HTR-8/SVneo (cell line): ENCODE data around the gene MACROD1.

Source experiments
- DNase-seq: peaks from one replicate; pipeline ENCODE4 v3.0.0; 2011; ENCODE audit warnings: low spot score, mixed read lengths; ENCODE audit not compliant: insufficient read length
- FAIRE-seq: peaks from 2 replicates; lab custom pipeline; 2011; peaks lifted over from hg19 to GRCh38; lab: Jason Lieb, UNC

MACROD1 gene

DNA sequence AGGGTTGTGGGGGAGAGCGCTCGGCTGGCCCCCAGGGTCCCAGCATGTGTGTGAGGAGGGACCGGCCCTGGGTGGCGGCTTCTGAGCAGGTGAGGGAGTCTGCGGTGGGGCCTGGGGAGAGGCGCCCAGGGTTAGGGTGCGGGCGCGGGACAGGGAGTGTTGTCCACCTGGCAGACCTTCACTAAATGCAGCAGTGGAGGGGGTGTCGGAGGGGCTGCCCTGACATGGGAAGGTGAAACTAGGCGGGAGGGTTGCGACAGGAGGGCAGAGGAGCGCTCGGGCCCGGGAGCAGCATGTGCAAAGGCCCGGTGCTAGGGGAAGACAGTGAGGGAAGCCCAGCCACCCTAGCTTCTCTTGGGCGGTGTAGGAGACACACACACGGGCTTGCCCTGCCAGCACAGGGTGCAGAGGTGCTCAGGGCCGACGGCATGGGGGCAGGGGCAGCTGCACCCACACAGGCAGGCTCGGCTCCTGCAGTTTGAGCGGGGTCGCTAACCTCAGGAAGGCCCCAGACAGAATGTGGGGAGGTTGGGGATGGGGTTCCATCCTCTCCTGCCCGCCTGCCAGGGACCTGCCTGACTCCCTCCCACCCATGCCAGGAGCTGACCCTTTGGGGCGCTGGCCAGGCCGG is 157.5 kb downstream of the MACROD1 start:
- FAIRE-seq, result no peak

DNA sequence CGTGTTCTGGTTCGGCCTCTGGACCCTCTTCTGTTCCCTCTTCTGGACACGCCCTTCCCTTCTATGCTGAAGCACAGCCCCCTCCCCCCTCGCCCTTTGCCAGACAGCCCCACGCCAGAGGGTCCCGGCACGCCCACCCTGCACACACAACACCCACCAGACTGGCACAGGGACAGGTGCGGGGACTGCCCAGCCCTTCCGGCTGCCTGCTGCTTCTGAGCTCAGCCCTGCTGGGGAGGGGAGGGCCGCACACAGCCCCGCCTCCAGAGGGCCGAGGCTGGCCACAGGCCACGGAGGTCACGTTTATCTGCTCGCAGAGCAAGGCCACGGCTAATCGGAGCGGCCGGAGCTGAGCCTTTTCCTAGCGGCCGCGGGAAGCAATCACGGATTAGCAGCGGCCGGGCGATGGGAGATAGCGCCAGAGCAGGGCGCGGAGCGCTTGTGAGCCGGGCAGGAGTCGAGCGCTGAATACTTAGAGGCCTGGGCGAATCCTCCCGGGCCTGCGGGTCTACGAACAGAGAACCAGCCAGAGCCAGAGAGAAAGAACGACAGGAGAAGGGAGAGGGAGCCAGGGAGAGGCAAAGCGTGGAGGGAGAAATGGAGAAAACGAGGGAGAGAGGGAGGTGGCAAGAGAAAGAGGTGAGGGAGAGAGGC is 158.2 kb downstream of the MACROD1 start:
- no peak for FAIRE-seq
- no peak for DNase-seq

More for the DNA sequence above, 157.5 kb downstream of the MACROD1 start:
- no peak for DNase-seq

DNA sequence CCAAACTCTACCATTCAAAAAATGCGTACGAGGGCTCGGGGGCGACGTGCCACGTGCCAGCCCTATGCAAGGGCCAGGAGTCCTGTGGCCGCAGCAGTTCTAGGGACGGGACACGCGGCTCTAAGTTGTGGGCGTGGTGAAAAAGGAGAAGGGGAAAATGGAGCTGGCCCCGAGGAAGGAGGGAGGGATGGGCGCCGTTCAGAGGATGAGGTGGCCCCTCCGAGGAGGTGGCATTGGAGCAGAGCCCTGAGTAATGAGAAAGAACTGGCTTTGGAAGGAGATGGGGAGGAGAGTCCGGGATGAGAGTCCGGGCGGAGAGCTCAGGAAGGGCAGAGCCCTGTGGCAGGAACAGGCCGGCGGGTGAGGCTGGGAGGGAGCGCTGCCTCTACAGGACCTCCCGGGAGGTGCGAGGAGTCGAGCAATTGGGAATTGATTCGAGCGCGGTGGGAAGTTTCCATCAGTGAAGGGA is 158.7 kb downstream of the MACROD1 start:
- DNase-seq, result no peak

DNA sequence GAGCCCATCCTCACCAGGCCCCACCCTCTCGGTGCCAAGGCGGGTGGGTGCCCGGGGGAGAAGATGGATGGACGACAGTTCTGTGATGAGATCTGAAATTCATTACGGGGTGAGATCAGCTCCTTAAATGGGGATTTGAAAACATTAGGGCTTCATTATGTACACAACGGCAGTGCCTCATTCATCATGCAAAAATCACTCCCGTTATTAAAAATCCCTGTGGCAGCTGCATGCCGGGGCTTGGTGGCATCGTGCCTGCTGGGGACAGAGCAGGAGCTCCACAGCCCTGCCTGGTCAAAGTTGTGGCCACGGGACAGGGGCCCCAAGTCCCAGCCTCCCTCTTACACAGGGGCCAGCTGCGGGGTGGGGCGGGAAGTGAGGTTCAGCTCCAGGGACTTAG is 159.5 kb downstream of the MACROD1 start:
- DNase-seq, result no peak

More for the DNA sequence above, 158.7 kb downstream of the MACROD1 start:
- no peak for FAIRE-seq

DNA sequence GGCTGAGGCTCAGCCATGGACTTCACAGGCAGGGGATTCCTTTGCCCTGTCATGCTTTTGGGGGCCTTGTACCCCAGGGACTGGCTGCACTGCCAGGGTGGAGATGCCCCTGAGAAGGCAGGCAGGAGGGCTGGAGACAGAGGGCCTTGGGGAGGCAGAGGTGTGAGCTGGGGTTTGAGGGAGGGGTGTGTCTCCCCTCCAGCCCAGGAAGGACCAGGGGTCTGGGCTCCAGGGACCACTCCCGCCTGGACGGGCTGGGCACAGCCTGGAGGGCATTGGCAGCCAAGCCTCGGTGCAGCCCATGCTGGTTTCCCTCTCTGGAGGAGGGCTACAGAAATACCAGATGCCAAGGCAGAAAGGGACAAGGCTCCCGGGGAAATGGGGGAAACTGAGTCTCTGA is 160.2 kb downstream of the MACROD1 start:
- DNase-seq, result no peak
- no peak for FAIRE-seq

More for the DNA sequence above, 159.5 kb downstream of the MACROD1 start:
- FAIRE-seq, result no peak

DNA sequence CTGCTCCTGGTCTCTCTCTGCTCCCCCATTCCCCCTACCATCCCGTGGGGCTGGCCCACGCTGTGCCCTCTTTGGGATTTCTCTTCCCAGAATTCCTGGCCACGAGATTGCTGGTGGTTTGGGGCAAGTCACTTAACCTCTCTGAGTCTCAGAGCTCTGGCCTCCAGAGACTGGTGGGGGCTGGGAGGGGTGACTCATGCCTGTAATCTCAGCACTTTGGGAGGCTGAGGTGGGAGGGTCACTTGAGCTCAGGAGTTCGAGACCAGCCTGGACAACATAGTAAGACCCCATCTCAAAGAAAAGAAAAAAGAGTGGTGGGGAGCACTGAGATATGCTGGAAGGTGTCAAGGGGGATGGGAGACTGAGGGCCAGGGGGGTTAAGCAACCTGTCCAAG is 161.3 kb downstream of the MACROD1 start:
- DNase-seq (no peak), FAIRE-seq (no peak)

DNA sequence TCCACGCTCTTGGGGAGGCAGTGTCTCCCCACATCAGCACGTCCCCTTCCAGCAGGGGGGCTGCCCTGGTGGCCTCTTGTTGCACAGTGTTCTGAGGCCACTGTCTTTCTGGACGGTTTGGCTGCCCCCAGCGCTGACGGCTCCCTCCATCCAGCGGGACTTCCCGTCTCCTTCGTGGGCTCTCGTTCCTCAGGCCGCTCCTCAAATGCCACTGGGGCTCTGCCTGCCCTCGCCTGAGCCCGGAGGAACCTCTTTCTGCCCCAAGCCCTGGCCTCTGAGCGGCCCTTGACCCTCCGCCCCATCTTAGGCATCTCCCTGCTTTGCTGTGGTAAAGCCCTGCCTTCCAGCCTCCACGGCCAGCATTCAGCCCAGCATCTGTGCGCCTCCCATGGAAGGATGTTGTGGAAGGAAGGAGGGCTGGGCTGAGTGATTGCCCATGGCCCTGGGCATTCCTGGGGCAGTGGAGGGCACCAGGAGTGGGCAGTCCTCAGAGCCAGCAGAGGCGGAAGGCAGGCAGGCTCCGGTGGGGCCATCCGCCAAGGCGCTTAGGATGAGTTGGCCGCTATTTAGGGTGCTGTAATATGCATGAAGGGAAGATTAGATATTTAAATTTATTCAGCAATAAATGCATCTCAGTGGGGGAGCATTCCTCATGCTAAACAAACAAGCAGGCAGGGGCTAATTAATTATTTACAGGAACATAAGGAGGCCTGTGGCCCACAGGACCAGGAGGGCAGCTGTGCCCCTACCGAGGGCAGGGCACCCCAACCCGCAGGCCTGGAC is 161.9 kb downstream of the MACROD1 start:
- DNase-seq (no peak), FAIRE-seq (no peak)

DNA sequence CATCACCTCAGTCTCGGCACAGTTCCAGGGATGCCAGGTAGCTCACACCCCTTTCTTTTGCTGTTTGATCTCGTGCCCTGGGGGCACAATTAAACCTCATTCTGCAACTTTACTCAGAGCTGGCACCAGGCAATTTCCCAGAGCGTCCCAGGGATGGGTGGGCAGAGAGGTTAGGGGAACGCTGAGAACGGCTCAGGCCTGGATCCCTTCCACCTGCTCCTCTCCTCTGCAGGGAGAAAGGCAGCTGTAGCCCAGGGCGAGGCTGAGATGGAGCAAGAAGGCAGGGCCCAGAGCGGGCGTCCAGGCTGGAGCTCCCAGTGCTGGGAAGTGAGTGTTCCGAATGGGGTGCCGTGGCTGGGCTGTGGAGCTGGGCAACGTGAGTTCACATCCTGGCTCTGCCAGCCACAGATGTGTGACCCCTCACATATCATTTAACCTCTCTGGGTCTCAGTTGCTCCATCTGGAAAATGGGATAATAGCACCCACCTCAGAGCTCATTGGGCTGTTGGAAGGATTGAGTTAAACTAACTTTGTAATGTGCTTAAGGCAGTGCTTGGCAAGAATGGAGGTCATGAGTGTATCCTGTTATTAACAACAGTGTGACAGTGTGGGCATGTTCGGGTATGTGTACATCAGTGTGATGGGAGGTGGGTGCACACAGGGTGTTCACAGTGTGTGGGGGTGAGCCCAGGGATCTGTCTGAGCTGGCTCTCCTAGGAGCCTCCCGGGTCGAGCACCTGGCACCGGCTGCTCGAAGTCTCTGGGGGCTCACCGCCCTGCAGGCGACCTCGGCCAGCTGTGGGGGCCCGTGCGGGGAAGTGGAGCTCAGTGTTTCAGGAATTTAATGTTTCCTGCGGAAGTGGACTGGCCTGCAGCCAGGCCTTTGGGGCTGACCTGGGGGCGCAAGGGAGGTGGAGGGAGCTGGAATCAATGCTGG is 164.2 kb downstream of the MACROD1 start:
- no peak for FAIRE-seq
- DNase-seq, result peak; percentile 37

DNA sequence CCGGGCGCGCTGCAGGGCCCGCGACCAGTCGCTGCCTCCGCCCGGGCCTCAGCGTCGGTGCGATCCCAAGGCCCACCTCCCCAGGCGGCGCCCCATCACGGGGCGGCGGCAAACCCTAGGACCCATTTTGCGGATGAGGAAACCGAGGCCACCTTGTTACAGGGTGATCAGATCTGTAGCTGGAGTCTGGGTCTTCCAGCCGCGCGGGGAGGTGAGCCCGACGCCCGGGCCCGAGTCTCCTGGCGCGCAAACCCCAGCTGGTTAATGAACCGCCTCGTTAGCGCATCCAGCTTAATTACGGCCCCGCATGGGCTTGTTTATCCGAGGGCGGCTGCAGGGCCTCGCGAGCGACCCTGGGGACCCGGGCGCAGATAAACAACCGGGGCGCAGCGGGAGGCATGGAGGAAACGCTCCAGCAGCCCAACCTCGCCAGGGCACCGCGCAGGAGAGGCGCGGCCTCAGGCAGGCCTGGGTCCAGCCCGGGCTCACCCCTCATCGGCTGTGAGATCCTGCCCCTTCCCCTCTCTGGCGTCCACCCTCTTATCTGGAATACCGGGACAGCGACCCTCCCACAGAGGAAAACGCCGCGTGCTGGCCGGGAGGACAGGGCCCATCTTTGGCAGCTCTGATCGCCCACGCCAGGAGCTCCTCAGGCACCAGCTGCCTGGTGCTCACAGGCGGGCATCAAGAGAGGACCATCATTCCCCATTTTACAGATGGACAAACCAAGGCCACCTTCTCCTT is 165.0 kb downstream of the MACROD1 start:
- FAIRE-seq, result no peak
- DNase-seq, result no peak

DNA sequence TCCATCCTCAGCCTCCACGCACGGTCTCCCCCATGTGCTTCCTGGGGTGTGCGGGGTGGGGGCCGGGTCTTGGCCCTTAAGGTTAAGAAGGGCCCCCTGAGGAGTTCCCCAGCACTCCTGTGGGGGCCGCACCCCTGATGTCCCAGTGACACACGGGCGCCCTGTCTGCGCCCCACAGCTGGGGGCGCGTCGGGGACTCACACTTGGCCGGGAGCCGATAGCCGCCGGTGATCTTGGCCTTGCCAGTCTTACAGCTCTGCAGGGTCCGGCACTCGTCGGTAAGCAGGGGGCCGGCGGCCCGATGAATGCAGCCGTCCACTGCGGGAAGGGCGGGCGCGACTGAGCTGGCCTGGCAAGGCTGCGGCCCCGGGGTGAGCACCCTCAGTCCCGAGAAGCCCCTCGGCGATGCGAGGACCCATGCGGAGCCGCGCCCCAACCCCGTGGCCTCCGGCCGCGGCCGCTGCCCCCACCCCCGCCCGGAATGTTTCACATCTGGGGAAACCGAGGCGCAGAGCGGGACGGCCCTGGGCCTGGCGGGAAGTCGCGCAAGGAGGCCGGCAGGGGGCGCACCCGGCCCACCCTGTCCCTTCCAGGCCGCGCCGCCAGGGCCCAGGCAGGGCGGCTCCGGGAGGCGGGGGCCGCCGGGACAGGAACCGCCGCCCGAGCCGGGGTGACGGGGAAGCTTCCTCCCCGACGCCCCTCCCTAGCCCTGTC is 165.7 kb downstream of the MACROD1 start:
- DNase-seq (no peak), FAIRE-seq (no peak)

DNA sequence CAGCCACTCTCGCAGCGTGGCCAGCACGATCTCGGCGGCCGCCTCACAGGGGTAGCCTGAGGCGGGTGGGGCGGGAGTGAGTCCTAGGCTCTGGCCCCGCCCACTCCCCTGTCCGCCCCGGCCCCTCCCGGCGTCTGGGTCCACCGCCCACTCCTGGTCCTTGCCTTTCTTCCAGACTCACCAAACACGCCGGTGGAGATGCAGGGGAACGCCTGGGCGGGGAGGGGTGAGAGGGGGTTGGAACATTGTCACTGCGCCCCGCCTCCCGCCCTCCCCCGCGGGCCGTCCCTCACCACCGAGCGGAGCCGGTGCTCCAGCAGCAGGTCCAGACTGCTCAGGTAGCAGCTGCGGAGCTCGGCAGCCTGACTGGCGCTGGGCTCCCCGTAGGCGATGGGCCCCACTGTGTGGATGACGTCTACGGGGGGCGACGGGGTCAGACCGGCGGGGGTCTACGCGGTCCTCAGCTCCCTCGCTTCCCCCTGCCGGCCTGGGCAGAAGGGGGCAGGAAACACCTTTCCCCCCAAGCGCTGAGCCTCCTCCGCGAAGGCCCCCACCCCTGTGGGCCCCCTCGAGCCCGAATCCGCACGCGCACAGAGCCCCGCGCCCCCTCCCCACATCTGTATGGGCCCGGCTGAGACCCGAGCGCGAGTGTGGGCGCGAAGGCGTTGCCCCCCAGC is 166.4 kb downstream of the MACROD1 start:
- DNase-seq (no peak), FAIRE-seq (no peak)

DNA sequence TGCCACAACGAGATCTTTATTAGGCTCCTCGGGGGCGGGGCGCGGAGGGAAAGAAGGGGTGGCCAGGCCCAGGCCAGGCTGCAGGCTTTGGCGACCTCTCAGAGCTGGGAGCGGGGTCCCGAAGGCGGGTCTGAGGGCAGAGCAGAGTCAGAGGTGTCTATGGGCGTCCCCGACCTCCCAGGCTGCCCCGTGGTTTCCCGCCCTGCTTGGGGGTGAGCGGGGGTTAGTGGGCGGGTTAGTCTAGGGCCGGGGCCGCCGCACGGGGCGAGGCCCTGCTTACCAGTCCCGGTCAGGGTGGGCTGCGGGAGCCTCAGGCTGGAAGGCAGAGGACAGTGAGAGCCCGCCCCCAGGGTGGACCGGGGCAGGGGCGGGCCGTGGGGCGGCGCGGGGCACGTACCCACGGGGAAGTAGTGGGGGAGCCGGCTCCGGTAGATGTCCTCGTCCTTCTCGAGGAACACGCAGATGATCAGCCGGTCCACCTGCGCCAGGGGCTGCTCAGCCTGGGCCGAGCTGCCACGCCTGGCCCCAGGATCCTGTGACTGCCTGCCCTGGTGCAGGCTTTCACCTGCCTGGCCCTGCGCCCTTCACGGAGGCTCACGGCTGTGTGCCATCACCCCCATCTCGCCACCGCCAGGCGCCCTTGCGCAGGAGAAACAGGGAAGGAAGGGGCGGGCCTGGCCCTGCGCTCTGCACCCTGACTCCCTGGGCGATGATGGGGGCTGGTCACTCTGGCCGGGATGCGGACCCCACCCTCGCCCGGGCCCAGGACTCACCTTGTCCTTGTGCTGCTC is 167.2 kb downstream of the MACROD1 start:
- no peak for DNase-seq
- no peak for FAIRE-seq

DNA sequence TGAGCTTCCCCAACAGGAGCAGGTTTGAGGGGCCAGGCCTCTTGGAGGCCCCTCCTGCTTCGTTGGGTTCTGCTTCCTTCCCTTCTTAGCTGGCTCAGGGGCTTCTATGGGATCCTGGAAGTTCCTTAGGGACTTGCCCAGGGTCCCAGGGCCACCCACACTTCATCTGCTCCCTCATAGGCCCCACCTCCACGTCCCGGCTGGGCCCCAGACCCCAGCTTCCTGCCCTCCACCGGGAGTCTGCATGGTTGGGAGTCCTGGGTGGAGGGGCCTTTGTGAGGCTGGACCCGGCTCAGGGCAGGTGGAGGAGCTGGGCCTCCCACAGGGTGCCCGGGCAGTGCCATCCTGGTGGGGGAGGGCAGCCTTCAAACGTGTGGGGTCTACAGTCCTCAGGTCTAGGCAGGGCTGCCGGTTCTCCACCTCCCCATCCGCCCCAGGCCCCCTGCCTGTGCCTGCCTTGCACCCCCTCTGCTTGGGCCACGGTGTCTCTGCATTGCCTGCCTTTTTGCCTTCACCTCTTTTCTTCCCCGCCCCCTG is 168.0 kb downstream of the MACROD1 start:
- FAIRE-seq (no peak), DNase-seq (no peak)

DNA sequence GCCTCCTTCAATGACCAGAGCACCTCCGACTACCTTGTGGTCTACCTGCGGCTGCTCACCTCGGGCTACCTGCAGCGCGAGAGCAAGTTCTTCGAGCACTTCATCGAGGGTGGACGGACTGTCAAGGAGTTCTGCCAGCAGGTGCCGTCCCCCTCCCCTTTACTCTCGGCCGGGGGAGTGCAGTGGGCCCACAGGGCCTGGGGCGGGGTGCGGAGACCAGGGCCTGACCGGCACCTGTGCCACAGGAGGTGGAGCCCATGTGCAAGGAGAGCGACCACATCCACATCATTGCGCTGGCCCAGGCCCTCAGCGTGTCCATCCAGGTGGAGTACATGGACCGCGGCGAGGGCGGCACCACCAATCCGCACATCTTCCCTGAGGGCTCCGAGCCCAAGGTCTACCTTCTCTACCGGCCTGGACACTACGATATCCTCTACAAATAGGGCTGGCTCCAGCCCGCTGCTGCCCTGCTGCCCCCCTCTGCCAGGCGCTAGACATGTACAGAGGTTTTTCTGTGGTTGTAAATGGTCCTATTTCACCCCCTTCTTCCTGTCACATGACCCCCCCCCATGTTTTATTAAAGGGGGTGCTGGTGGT is 168.7 kb downstream of the MACROD1 start:
- no peak for FAIRE-seq
- no peak for DNase-seq

DNA sequence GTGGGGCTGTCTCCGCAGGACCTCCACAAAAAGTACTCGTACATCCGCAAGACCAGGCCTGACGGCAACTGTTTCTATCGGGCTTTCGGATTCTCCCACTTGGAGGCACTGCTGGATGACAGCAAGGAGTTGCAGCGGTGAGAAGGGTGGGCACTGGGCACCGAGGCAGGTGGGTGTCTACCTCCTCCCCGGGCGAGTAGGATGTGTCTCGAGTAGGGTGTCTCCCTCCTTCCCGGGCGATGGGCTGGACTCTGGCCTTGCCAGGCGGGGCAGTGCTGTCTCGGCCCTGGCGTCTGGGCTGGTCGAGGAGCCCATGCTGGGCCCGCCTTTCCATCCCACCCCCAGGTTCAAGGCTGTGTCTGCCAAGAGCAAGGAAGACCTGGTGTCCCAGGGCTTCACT is 169.4 kb downstream of the MACROD1 start:
- DNase-seq (no peak), FAIRE-seq (no peak)

DNA sequence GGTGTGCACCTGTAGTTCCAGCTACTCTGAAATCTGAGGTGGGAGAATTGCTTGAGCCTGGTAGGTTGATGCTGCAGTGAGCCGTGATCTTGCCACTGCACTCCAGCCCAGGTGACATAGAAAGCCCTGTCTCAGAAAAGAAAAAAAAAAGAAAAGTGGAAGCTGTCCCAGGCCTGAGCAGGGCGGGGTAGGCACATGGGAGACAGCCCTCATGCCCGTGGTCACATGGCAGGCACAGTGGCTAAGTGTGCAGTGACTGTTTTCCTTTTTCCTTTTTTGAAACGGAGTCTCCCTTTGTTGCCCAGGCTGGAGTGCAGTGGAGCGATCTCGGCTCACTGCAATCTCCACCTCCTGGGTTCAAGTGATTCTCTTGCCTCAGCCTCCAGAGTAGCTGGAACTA is 171.9 kb downstream of the MACROD1 start:
- DNase-seq (no peak), FAIRE-seq (no peak)

DNA sequence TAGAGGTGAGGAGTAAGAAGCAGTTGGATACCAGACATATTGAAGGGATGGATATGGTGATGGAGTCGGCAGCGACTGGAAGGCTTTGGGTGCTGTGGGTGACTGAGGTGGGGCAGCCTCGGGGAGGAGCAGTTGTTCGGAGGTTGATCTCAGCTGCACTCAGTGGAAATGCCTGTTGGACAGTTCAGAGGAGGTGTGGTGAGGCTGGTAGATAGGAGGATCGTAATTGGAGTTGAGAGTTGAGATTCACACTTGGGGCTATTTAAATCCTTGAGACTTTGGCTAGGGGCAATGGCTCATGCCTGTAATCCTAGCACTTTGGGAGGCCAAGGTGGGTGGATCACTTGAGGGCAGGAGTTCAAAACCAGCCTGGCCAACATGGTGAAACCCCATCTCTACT is 172.8 kb downstream of the MACROD1 start:
- DNase-seq (no peak), FAIRE-seq (no peak)
